Liver (tissue), 3 donors: ENCODE data around the gene PAIP1.

Experiments
- EGR1 ChIP-seq, 2 donors: IDR thresholded peaks; 2 replicates each; pipeline ENCODE4 v1.6.1; 2016 to 2018; ENCODE audit warnings: antibody characterized with exemption in 2 of 2, low read depth in 2 of 2
- JUND ChIP-seq, 2 donors: IDR thresholded peaks; 2 replicates each; pipeline ENCODE4 v1.6.1; 2016; ENCODE audit warnings: antibody characterized with exemption in 2 of 2
- RAD21 ChIP-seq, 2 donors: IDR thresholded peaks; 2 replicates each; pipeline ENCODE4 v1.6.1; 2016; ENCODE audit warnings: antibody characterized with exemption in 2 of 2, mild to moderate bottlenecking in 2 of 2
- TAF1 ChIP-seq: conservative IDR thresholded peaks from 2 replicates; pipeline ENCODE4 v1.6.1; 2016; ENCODE audit warnings: antibody characterized with exemption, mild to moderate bottlenecking
- YY1 ChIP-seq: IDR thresholded peaks from 2 replicates; pipeline ENCODE4 v1.6.1; 2016; ENCODE audit warnings: antibody characterized with exemption, mild to moderate bottlenecking
- TF ChIP-seq, protein P1 (sequence below): IDR thresholded peaks from 2 replicates; pipeline ENCODE4 v1.6.1; 2016; ENCODE audit warnings: antibody characterized with exemption
- TF ChIP-seq, protein P2 (sequence below): fragments of 150-350 bp; IDR thresholded peaks from 2 replicates; pipeline ENCODE4 v1.5.1; 2017; ENCODE audit warnings: improper control_type of control experiment, low read depth, low read length; ENCODE audit not compliant: missing input control
- TF ChIP-seq, protein P3 (sequence below): IDR thresholded peaks from 2 replicates; pipeline ENCODE4 v1.6.1; 2016; ENCODE audit warnings: antibody characterized with exemption
- TF ChIP-seq, protein P4 (sequence below): IDR thresholded peaks from 2 replicates; pipeline ENCODE4 v1.6.1; 2016; ENCODE audit warnings: antibody characterized with exemption, mild to moderate bottlenecking
- donor health status: healthy.
- donor health status: healthy.

DNA sequence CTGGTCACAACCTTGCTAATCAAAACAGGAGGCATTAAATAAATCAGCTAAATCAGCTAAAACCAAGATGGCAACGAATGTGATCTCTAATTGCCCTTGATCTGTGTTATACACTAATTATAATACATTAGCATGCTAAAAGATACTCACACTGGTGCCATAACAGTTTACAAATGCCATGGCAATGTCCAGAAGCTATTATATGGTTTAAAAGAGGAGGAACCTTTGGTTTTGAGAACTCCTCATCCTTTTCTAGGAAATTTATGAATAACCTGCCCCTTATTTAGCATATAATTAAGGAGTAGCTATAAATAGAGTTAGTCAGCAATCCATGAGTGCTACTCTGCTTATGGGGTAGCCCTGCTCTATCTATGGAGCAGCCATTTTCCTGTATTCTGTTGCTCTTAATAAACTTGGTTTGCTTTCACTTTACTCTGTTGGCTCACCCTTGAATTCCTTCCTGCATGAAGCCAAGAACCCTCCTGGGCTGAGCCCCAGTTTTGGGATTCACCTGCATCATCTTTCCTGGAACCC lies 27.4 kb upstream of the PAIP1 start:
- TF ChIP-seq, protein P1, sequence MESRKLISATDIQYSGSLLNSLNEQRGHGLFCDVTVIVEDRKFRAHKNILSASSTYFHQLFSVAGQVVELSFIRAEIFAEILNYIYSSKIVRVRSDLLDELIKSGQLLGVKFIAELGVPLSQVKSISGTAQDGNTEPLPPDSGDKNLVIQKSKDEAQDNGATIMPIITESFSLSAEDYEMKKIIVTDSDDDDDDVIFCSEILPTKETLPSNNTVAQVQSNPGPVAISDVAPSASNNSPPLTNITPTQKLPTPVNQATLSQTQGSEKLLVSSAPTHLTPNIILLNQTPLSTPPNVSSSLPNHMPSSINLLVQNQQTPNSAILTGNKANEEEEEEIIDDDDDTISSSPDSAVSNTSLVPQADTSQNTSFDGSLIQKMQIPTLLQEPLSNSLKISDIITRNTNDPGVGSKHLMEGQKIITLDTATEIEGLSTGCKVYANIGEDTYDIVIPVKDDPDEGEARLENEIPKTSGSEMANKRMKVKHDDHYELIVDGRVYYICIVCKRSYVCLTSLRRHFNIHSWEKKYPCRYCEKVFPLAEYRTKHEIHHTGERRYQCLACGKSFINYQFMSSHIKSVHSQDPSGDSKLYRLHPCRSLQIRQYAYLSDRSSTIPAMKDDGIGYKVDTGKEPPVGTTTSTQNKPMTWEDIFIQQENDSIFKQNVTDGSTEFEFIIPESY: no peak
- TF ChIP-seq, protein P2, sequence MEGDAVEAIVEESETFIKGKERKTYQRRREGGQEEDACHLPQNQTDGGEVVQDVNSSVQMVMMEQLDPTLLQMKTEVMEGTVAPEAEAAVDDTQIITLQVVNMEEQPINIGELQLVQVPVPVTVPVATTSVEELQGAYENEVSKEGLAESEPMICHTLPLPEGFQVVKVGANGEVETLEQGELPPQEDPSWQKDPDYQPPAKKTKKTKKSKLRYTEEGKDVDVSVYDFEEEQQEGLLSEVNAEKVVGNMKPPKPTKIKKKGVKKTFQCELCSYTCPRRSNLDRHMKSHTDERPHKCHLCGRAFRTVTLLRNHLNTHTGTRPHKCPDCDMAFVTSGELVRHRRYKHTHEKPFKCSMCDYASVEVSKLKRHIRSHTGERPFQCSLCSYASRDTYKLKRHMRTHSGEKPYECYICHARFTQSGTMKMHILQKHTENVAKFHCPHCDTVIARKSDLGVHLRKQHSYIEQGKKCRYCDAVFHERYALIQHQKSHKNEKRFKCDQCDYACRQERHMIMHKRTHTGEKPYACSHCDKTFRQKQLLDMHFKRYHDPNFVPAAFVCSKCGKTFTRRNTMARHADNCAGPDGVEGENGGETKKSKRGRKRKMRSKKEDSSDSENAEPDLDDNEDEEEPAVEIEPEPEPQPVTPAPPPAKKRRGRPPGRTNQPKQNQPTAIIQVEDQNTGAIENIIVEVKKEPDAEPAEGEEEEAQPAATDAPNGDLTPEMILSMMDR: no peak
- TF ChIP-seq JUND (IDR thresholded peaks at IDR 0.05): no peak
- TF ChIP-seq, protein P3, sequence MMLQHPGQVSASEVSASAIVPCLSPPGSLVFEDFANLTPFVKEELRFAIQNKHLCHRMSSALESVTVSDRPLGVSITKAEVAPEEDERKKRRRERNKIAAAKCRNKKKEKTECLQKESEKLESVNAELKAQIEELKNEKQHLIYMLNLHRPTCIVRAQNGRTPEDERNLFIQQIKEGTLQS: no peak
- TF ChIP-seq RAD21 (IDR thresholded peaks at IDR 0.05): no peak
- TF ChIP-seq TAF1: no peak
- TF ChIP-seq, protein P4, sequence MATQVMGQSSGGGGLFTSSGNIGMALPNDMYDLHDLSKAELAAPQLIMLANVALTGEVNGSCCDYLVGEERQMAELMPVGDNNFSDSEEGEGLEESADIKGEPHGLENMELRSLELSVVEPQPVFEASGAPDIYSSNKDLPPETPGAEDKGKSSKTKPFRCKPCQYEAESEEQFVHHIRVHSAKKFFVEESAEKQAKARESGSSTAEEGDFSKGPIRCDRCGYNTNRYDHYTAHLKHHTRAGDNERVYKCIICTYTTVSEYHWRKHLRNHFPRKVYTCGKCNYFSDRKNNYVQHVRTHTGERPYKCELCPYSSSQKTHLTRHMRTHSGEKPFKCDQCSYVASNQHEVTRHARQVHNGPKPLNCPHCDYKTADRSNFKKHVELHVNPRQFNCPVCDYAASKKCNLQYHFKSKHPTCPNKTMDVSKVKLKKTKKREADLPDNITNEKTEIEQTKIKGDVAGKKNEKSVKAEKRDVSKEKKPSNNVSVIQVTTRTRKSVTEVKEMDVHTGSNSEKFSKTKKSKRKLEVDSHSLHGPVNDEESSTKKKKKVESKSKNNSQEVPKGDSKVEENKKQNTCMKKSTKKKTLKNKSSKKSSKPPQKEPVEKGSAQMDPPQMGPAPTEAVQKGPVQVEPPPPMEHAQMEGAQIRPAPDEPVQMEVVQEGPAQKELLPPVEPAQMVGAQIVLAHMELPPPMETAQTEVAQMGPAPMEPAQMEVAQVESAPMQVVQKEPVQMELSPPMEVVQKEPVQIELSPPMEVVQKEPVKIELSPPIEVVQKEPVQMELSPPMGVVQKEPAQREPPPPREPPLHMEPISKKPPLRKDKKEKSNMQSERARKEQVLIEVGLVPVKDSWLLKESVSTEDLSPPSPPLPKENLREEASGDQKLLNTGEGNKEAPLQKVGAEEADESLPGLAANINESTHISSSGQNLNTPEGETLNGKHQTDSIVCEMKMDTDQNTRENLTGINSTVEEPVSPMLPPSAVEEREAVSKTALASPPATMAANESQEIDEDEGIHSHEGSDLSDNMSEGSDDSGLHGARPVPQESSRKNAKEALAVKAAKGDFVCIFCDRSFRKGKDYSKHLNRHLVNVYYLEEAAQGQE: no peak
- no peak for TF ChIP-seq YY1
- no peak for TF ChIP-seq EGR1 (IDR thresholded peaks at IDR 0.05; ENCODE audit: low read depth in 2 of 2)
